MM.1S (cell line): ENCODE results near the gene NCEH1.
"Not testable (repeated sequence)": the region's sequence is repeated elsewhere in the genome, so short reads cannot be mapped to it uniquely, and the experiment has no call there.

Source experiments
- DNase-seq: peaks from one replicate; pipeline ENCODE4 v3.0.0-alpha.2; 2015
- H2AFZ ChIP-seq: fragments of 300-600 bp; sonication (generic); 2 replicates; pipeline ENCODE4 v1.6.0; 2016; ENCODE audit warnings: antibody characterized with exemption, low read length
- H3F3A ChIP-seq: fragments of 300-600 bp; sonication (generic); 2 replicates; pipeline ENCODE4 v1.6.1; 2016; ENCODE audit warnings: mild to moderate bottlenecking, antibody characterized with exemption, low read length, moderate library complexity, mixed read lengths; ENCODE audit not compliant: insufficient read depth
- H3K27ac ChIP-seq: fragments of 300-600 bp; sonication (generic); 2 replicates; pipeline ENCODE4 v1.5.1; 2016; ENCODE audit warnings: mild to moderate bottlenecking, low read length
- H3K27me3 ChIP-seq: fragments of 300-600 bp; sonication (generic); replicated peaks from 2 replicates; pipeline ENCODE4 v1.6.0; 2016; ENCODE audit warnings: low read length; ENCODE audit not compliant: insufficient read depth
- H3K36me3 ChIP-seq: fragments of 300-600 bp; sonication (generic); replicated peaks from 2 replicates; pipeline ENCODE4 v1.6.1; 2016; ENCODE audit warnings: mild to moderate bottlenecking, low read length, mixed read lengths; ENCODE audit not compliant: insufficient read depth
- H3K4me1 ChIP-seq: fragments of 300-600 bp; sonication (generic); 2 replicates; pipeline ENCODE4 v1.6.1; 2016; ENCODE audit warnings: low read length, mixed read lengths
- H3K4me2 ChIP-seq: fragments of 300-600 bp; sonication (generic); 2 replicates; pipeline ENCODE4 v1.6.0; 2016; ENCODE audit warnings: low read depth, low read length
- H3K4me3 ChIP-seq: fragments of 300-600 bp; sonication (generic); 2 replicates; pipeline ENCODE4 v1.5.1; 2016; ENCODE audit warnings: low read length, mixed read lengths
- H3K79me2 ChIP-seq: fragments of 300-600 bp; sonication (generic); 2 replicates; pipeline ENCODE4 v1.6.1; 2016; ENCODE audit warnings: mixed run types, low read length, mixed read lengths
- H3K9ac ChIP-seq: fragments of 300-600 bp; sonication (generic); 2 replicates; pipeline ENCODE4 v1.6.1; 2016; ENCODE audit warnings: low read length, mixed read lengths
- H3K9me2 ChIP-seq: fragments of 300-600 bp; sonication (generic); replicated peaks from 2 replicates; pipeline ENCODE4 v1.6.1; 2016; ENCODE audit warnings: mild to moderate bottlenecking, low read length, mixed read lengths; ENCODE audit not compliant: insufficient read depth
- H3K9me3 ChIP-seq: fragments of 300-600 bp; sonication (generic); replicated peaks from 2 replicates; pipeline ENCODE4 v1.6.1; 2016; ENCODE audit warnings: mild to moderate bottlenecking, low read length, mixed read lengths; ENCODE audit not compliant: insufficient read depth
- H4K20me1 ChIP-seq: fragments of 300-600 bp; sonication (generic); 2 replicates; pipeline ENCODE4 v1.6.1; 2016; ENCODE audit warnings: mild to moderate bottlenecking, low read length, moderate library complexity, mixed read lengths; ENCODE audit not compliant: insufficient read depth
- CTCF ChIP-seq: fragments of 300-600 bp; sonication (generic); IDR thresholded peaks from 2 replicates; pipeline ENCODE4 v1.5.1; 2016; ENCODE audit warnings: antibody characterized with exemption, low read length, mixed read lengths
- EZH2 ChIP-seq: fragments of 300-600 bp; sonication (generic); optimal IDR thresholded peaks from 2 replicates; pipeline ENCODE3; 2017; ENCODE audit warnings: low read depth, mild to moderate bottlenecking, antibody characterized with exemption, low read length, mixed read lengths
- EZH2phosphoT487 ChIP-seq: fragments of 300-600 bp; sonication (generic); IDR thresholded peaks from 2 replicates; pipeline ENCODE4 v1.6.1; 2018; ENCODE audit warnings: antibody characterized with exemption, low read length

The NCEH1 gene

GRCh38 chr3:172704001-172704400 is 6.9 kb downstream of the NCEH1 start:
- Histone ChIP-seq H3K4me3 (no peak overlapping the region), H3K9ac (no peak overlapping the region), H2AFZ (no peak overlapping the region), H3K79me2 (no peaks in the 10 kb centered on the region; the same call in 1 of the 2 replicates), H4K20me1 (no peaks in the 10 kb centered on the region), H3K36me3 (no peaks in the 10 kb centered on the region), H3K27ac (no peak overlapping the region), H3F3A (no peaks in the 10 kb centered on the region), H3K9me2 (no peaks in the 10 kb centered on the region), H3K4me2 (no peak overlapping the region), H3K27me3 (no peaks in the 10 kb centered on the region), H3K9me3 (no peaks in the 10 kb centered on the region), H3K4me1 (no peaks in the 10 kb centered on the region)
- DNase-seq: no peak
- TF ChIP-seq EZH2 (no peak), CTCF (no peak), EZH2phosphoT487 (no peak)

GRCh38 chr3:172702731-172703130 is 8.1 kb downstream of the NCEH1 start:
- H3K27me3 ChIP-seq, H3K27ac ChIP-seq, H3K9me3 ChIP-seq, H2AFZ ChIP-seq, H3K79me2 ChIP-seq, DNase-seq, H3K36me3 ChIP-seq, H3K4me1 ChIP-seq, H3F3A ChIP-seq, H3K4me2 ChIP-seq, H4K20me1 ChIP-seq, H3K9me2 ChIP-seq, H3K4me3 ChIP-seq, H3K9ac ChIP-seq: not testable (repeated sequence)

GRCh38 chr3:172702256-172702655 is 8.6 kb downstream of the NCEH1 start:
- H3K9ac ChIP-seq: no peak overlapping the region
- H3K36me3 ChIP-seq: no peaks in the 10 kb centered on the region
- no peak for DNase-seq
- no peak overlapping the region for H3K27ac ChIP-seq
- H3K4me3 ChIP-seq: no peak overlapping the region
- no peaks in the 10 kb centered on the region; the same call in 1 of the 2 replicates for H3K79me2 ChIP-seq
- no peaks in the 10 kb centered on the region for H3K9me2 ChIP-seq
- no peaks in the 10 kb centered on the region for H3K4me1 ChIP-seq
- no peaks in the 10 kb centered on the region for H3K9me3 ChIP-seq
- H3K4me2 ChIP-seq: no peak overlapping the region
- H4K20me1 ChIP-seq: no peaks in the 10 kb centered on the region
- no peak for TF ChIP-seq EZH2phosphoT487
- no peaks in the 10 kb centered on the region for H3F3A ChIP-seq
- no peaks in the 10 kb centered on the region for H3K27me3 ChIP-seq
- H2AFZ ChIP-seq: no peak overlapping the region

GRCh38 chr3:172701751-172702150 is 9.1 kb downstream of the NCEH1 start:
- H3K27ac ChIP-seq: no peak overlapping the region
- H3K4me3 ChIP-seq: no peak overlapping the region
- H3K9me3 ChIP-seq: no peaks in the 10 kb centered on the region
- H4K20me1 ChIP-seq: no peaks in the 10 kb centered on the region
- H3K4me2 ChIP-seq: no peak overlapping the region
- H3F3A ChIP-seq: no peaks in the 10 kb centered on the region
- H3K9ac ChIP-seq: no peak overlapping the region
- TF ChIP-seq EZH2 (no peak), CTCF (no peak), EZH2phosphoT487 (no peak)
- no peaks in the 10 kb centered on the region for H3K27me3 ChIP-seq
- H3K36me3 ChIP-seq: no peaks in the 10 kb centered on the region
- H3K4me1 ChIP-seq: no peaks in the 10 kb centered on the region
- no peaks in the 10 kb centered on the region; the same call in 1 of the 2 replicates for H3K79me2 ChIP-seq
- H3K9me2 ChIP-seq: no peaks in the 10 kb centered on the region
- no peak overlapping the region for H2AFZ ChIP-seq
- DNase-seq: no peak
